A549 (cell line): ENCODE data around the gene SLCO4A1. TPM values are rescaled to one million over a fixed set of nuclear protein-coding genes. Genes with fewer than 3 reads are reported as not detected.

Experiments used
- ATAC-seq, 2 experiments: fragments of 200-7000 bp in 1 of 2; fragments of >200 bp in 1 of 2; cut with Nextera tagmentation in 1 of 2; cut with Tn5 transposase in 1 of 2; 3 replicates each; pipeline versions ENCODE4 v1.8.0 to v1.9.1; 2018 to 2020; ENCODE audit warnings: mild to moderate bottlenecking in 1 of 2, moderate library complexity in 1 of 2
- CTCF ChIA-PET: fragments of 300-600 bp; sonication (Branson Sonifier 250); formaldehyde crosslinking; extraction: SDS; loops from one replicate; lab custom pipeline; 2021; ENCODE audit warnings: antibody characterized with exemption, inconsistent platforms; lab: Yijun Ruan, JAX
- POLR2A ChIA-PET: fragments of 350-600 bp; formaldehyde crosslinking; extraction: SDS; loops from one replicate; lab custom pipeline; 2021; ENCODE audit warnings: antibody characterized with exemption, inconsistent platforms; lab: Yijun Ruan, JAX
- DNase-seq, 2 experiments: peaks; one replicate each; pipeline versions ENCODE4 v3.0.0 to v3.0.0-alpha.2; 2011 to 2016; ENCODE audit warnings: low read depth in 1 of 2, low spot score in 1 of 2
- FAIRE-seq: peaks from 2 replicates; lab custom pipeline; 2011; peaks lifted over from hg19 to GRCh38; lab: Jason Lieb, UNC
- H3K27ac ChIP-seq, 2 experiments: fragments of >200 bp; sonication (Bioruptor Twin); formaldehyde crosslinking; 3 replicates each; pipeline ENCODE4 v1.5.1; 2016 to 2017
- H3K4me1 ChIP-seq: fragments of >200 bp; sonication (Bioruptor Twin); formaldehyde crosslinking; 3 replicates; pipeline ENCODE4 v1.6.1; 2016
- H3K4me2 ChIP-seq: fragments of >200 bp; sonication (Bioruptor Twin); formaldehyde crosslinking; 3 replicates; pipeline ENCODE4 v1.6.1; 2016
- H3K4me3 ChIP-seq: fragments of >200 bp; sonication (Bioruptor Twin); formaldehyde crosslinking; 3 replicates; pipeline ENCODE4 v1.5.1; 2016
- H3K9me3 ChIP-seq: fragments of >200 bp; sonication (Bioruptor Twin); formaldehyde crosslinking; 3 replicates; pipeline ENCODE4 v1.6.1; 2016
- ATOH8 ChIP-seq: fragments of 250-450 bp; sonication (Bioruptor Pico); IDR thresholded peaks from 2 replicates; pipeline ENCODE4 v1.5.0; 2020; ENCODE audit warnings: low read depth, mild to moderate bottlenecking, moderate library complexity
- CHD2 ChIP-seq: fragments of 150-350 bp; IDR thresholded peaks from 2 replicates; pipeline ENCODE4 v1.6.1; 2014; ENCODE audit warnings: low read length; ENCODE audit not compliant: partially characterized antibody
- CHD4 ChIP-seq: fragments of 200-600 bp; sonication (generic); IDR thresholded peaks from 2 replicates; pipeline ENCODE4 v1.6.1; 2016; ENCODE audit warnings: antibody characterized with exemption, mild to moderate bottlenecking, borderline replicate concordance
- EHMT2 ChIP-seq: fragments of 200-600 bp; sonication (generic); IDR thresholded peaks from 2 replicates; pipeline ENCODE4 v1.6.1; 2016; ENCODE audit warnings: antibody characterized with exemption, low read depth, mild to moderate bottlenecking, moderate library complexity
- ESRRA ChIP-seq: fragments of 150-350 bp; IDR thresholded peaks from 2 replicates; pipeline ENCODE4 v1.6.1; 2014; ENCODE audit warnings: mild to moderate bottlenecking, low read length, borderline replicate concordance
- FOSL2 ChIP-seq, 2 experiments: fragments of 450-650 bp in 1 of 2; fragments of >200 bp in 1 of 2; sonication (Bioruptor Twin) in 1 of 2; formaldehyde crosslinking; IDR thresholded peaks; 2 replicates each; pipeline versions ENCODE4 v1.5.0 to v1.6.1; 2016 to 2020; ENCODE audit warnings: mild to moderate bottlenecking in 1 of 2, moderate library complexity in 1 of 2
- FOXS1 ChIP-seq: fragments of 250-450 bp; sonication (Bioruptor Pico); IDR thresholded peaks from 2 replicates; pipeline ENCODE4 v1.5.0; 2020; ENCODE audit warnings: mild to moderate bottlenecking, moderate library complexity
- GATA3 ChIP-seq: IDR thresholded peaks from 2 replicates; pipeline ENCODE4 v1.6.1; 2012; ENCODE audit warnings: borderline replicate concordance
- HDAC2 ChIP-seq: fragments of 200-600 bp; sonication (generic); IDR thresholded peaks from 2 replicates; pipeline ENCODE4 v1.6.1; 2016
- HMGXB4 ChIP-seq: fragments of 250-450 bp; sonication (Bioruptor Pico); IDR thresholded peaks from 2 replicates; pipeline ENCODE4 v1.5.0; 2021; ENCODE audit warnings: mild to moderate bottlenecking, moderate library complexity, borderline replicate concordance
- JUN ChIP-seq, 2 experiments: fragments of >200 bp; sonication (Bioruptor Twin); formaldehyde crosslinking; IDR thresholded peaks; 2 replicates in 1 of 2; 3 replicates in 1 of 2; pipeline ENCODE4 v1.6.1; 2016 to 2017
- JUNB ChIP-seq: fragments of >200 bp; sonication (Bioruptor Twin); formaldehyde crosslinking; IDR thresholded peaks from 2 replicates; pipeline ENCODE4 v1.6.1; 2016
- MAZ ChIP-seq: fragments of 150-350 bp; IDR thresholded peaks from 2 replicates; pipeline ENCODE4 v1.6.1; 2014; ENCODE audit warnings: antibody characterized with exemption, low read depth, low read length, borderline replicate concordance
- POLR2A ChIP-seq: IDR thresholded peaks from 2 replicates; pipeline ENCODE4 v1.6.1; 2012; ENCODE audit warnings: mild to moderate bottlenecking, low read length
- RARB ChIP-seq: fragments of 250-450 bp; sonication (Bioruptor Pico); IDR thresholded peaks from 2 replicates; pipeline ENCODE4 v1.8.0; 2021; ENCODE audit warnings: mild to moderate bottlenecking, moderate library complexity
- RNF2 ChIP-seq: fragments of 200-600 bp; sonication (generic); IDR thresholded peaks from 2 replicates; pipeline ENCODE4 v1.6.1; 2016; ENCODE audit warnings: low read depth, mild to moderate bottlenecking, antibody characterized with exemption, moderate library complexity, borderline replicate concordance
- SMC3 ChIP-seq: fragments of >200 bp; sonication (Bioruptor Twin); formaldehyde crosslinking; IDR thresholded peaks from 3 replicates; pipeline ENCODE4 v1.6.1; 2018; ENCODE audit warnings: inconsistent platforms
- SREBF2 ChIP-seq: fragments of 450-650 bp; IDR thresholded peaks from 2 replicates; pipeline ENCODE4 v1.6.1; 2014; ENCODE audit warnings: mild to moderate bottlenecking, moderate library complexity
- TFCP2L1 ChIP-seq: fragments of 250-450 bp; sonication (Bioruptor Pico); IDR thresholded peaks from 2 replicates; pipeline ENCODE4 v1.5.0; 2021; ENCODE audit warnings: mild to moderate bottlenecking
- ZFP36 ChIP-seq: fragments of 450-650 bp; IDR thresholded peaks from 2 replicates; pipeline ENCODE4 v1.6.1; 2014; ENCODE audit warnings: borderline replicate concordance; ENCODE audit not compliant: partially characterized antibody
- WGBS: methylation state at CpG from one replicate; pipeline ENCODE4 v1.1.6; 2017; ENCODE audit errors: missing lambda C conversion rate; 5-methylcytosine and 5-hydroxymethylcytosine counted together
- polyA plus RNA-seq, 4 experiments: library from polyadenylated mRNA; depleted of rRNA in 3 of 4; stranded (reverse); fragments of >200 nt; fragmentation: RNase III in 1 of 4; extraction: RNeasy Plus Mini Kit Qiagen cat#74134 plus additional on column Dnase treatment in 1 of 4; gene quantifications; 2 replicates in 3 of 4; 3 replicates in 1 of 4; pipeline ENCODE4 v1.2.3, GENCODE V29; 2011 to 2017
- TF ChIP-seq, protein P1 (sequence below): fragments of >200 bp; sonication (Bioruptor Twin); formaldehyde crosslinking; IDR thresholded peaks from 3 replicates; pipeline ENCODE4 v1.6.1; 2016

SLCO4A1 gene
- polyA plus RNA-seq, 2 of the 4 experiments (the other 2 are of a cell fraction) = 1.3 to 11.2 TPM

DNA sequence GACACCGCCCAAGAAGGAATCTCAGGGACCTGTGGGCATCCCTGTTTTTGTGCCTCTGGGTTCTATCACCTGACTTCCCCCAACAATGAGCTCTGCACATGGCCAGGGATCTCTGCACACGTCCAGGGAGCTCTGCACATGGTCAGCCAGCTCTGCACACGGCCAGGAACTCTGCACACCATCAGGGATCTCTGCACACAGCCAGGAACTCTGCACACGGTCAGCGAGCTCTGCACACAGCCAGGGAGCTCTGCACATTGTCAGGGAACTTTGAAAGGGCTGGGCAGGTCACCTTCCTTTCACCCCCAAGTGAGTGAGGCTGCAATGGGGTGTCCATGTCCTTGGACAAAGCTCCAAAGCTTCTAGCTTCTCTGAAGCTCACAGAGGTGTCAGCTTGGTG is 5.2 kb upstream of the SLCO4A1 start:
- H3K4me3 ChIP-seq = no peak overlapping the region
- H3K9me3 ChIP-seq = no peaks in the 10 kb centered on the region
- WGBS = 47% methylated on average over 5 of the region's 5 CpGs
- 0 out of 3 replicates have a peak, but pooled peaks cover 5% of the 10 kb centered on the region for H3K4me1 ChIP-seq
- H3K27ac ChIP-seq = no peak overlapping the region
- no peak for FAIRE-seq
- POLR2A ChIA-PET = no interaction called here
- no peak for TF ChIP-seq MAZ
- TF ChIP-seq FOXS1 (CRISPR knock-in tag) = no peak
- TF ChIP-seq JUN (IDR thresholded peaks at IDR 0.05) = no peak
- TF ChIP-seq SMC3 = no peak
- no peak for TF ChIP-seq ATOH8 (CRISPR knock-in tag)
- TF ChIP-seq, protein P1, sequence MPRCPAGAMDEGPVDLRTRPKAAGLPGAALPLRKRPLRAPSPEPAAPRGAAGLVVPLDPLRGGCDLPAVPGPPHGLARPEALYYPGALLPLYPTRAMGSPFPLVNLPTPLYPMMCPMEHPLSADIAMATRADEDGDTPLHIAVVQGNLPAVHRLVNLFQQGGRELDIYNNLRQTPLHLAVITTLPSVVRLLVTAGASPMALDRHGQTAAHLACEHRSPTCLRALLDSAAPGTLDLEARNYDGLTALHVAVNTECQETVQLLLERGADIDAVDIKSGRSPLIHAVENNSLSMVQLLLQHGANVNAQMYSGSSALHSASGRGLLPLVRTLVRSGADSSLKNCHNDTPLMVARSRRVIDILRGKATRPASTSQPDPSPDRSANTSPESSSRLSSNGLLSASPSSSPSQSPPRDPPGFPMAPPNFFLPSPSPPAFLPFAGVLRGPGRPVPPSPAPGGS = no peak
- TF ChIP-seq GATA3 = no peak
- no peak for TF ChIP-seq HMGXB4 (CRISPR knock-in tag)
- TF ChIP-seq CHD2 = no peak
- TF ChIP-seq ESRRA = no peak
- no peak for TF ChIP-seq POLR2A
- TF ChIP-seq HDAC2 = no peak
- TF ChIP-seq CHD4 = no peak
- TF ChIP-seq RARB = no peak
- TF ChIP-seq TFCP2L1 (CRISPR knock-in tag) = no peak
- CTCF ChIA-PET = interaction anchor here (1.6 to 2.3 kb wide), 5 partner anchors 13 to 137 kb away, joined by 3 to 11 read pairs (median 4); no protein-coding TSS in a partner anchor
- ATAC-seq = peak; percentile 29 to 31; a peak in 1 of 6 replicates
- no peak overlapping the region for H3K4me2 ChIP-seq
- DNase-seq = no peak

DNA sequence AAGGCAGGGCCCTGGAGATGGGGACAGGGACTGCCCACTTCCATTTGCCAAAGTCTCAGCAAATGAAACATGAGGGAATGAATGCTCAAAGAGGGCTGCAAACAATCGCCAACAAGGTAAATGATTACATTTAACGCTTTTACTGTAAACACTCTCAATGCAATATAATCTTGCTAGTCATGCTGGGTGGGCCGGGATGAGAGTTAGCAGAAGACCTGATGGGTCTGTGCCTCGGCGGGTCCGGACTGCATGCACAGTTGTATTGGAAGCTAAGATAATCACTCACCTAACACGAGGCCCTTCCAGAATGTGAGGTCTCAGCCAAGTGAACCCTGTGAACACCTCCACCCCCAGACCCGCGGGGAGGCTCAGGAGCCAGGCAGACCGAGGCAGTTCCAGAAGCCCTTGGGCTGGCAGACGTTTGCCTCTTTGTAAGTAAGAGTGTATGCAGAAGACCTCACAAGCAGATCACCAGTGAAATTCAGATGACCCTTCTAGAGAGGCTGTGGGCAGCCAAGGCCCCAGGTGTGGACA is 4.7 kb upstream of the SLCO4A1 start:
- ChIA-PET CTCF (interaction anchor here (0.7 to 2.3 kb wide), 9 partner anchors 9 to 741 kb away, joined by 3 to 11 read pairs (median 3); no protein-coding TSS in a partner anchor), POLR2A (no interaction called here)
- FAIRE-seq = no peak
- no peak for DNase-seq
- TF ChIP-seq SREBF2 = no peak
- Histone ChIP-seq H3K4me3 (no peak overlapping the region), H3K9me3 (no peaks in the 10 kb centered on the region), H3K4me1 (0 out of 3 replicates have a peak, but pooled peaks cover 5% of the 10 kb centered on the region), H3K27ac (no peak overlapping the region), H3K4me2 (no peak overlapping the region)
- WGBS = 71% methylated on average over 11 of the region's 11 CpGs
- no peak for ATAC-seq

GRCh38 chr20:62638055-62638570 is 4.2 kb upstream of the SLCO4A1 start:
- POLR2A ChIA-PET = no interaction called here
- Histone ChIP-seq H3K4me1 (0 out of 3 replicates have a peak, but pooled peaks cover 5% of the 10 kb centered on the region), H3K4me2 (no peak overlapping the region), H3K9me3 (no peaks in the 10 kb centered on the region), H3K4me3 (no peak overlapping the region), H3K27ac (no peak overlapping the region)
- ATAC-seq = no peak
- CTCF ChIA-PET = interaction anchor here (0.7 to 2.3 kb wide), 8 partner anchors 10 to 741 kb away, joined by 3 to 11 read pairs (median 3); no protein-coding TSS in a partner anchor
- 82% methylated on average over 12 of the region's 12 CpGs for WGBS
- TF ChIP-seq ZFP36 = no peak
- TF ChIP-seq JUNB = no peak
- no peak for TF ChIP-seq HMGXB4 (CRISPR knock-in tag)
- TF ChIP-seq SMC3 = no peak
- no peak for TF ChIP-seq RNF2
- no peak for TF ChIP-seq FOSL2 (IDR thresholded peaks at IDR 0.05)
- TF ChIP-seq FOSL2 (CRISPR knock-in tag; IDR thresholded peaks at IDR 0.05) = no peak
- TF ChIP-seq EHMT2 = no peak
- DNase-seq = no peak
- no peak for FAIRE-seq
